MM.1S (cell line): ENCODE data around the gene FAM131C.

Experiments
- CTCF ChIP-seq: fragments of 300-600 bp; sonication (generic); IDR thresholded peaks from 2 replicates; pipeline ENCODE4 v1.5.1; 2016; ENCODE audit warnings: antibody characterized with exemption, low read length, mixed read lengths
- EZH2 ChIP-seq: fragments of 300-600 bp; sonication (generic); optimal IDR thresholded peaks from 2 replicates; pipeline ENCODE3; 2017; ENCODE audit warnings: low read depth, mild to moderate bottlenecking, antibody characterized with exemption, low read length, mixed read lengths
- EZH2phosphoT487 ChIP-seq: fragments of 300-600 bp; sonication (generic); IDR thresholded peaks from 2 replicates; pipeline ENCODE4 v1.6.1; 2018; ENCODE audit warnings: antibody characterized with exemption, low read length

- TF ChIP-seq CTCF (no peak), EZH2 (no peak), EZH2phosphoT487 (no peak)
Measured at GRCh38 chr1:16014509-16015482, 58.7 kb downstream of the FAM131C start.
